HPDE6-E6E7 (cell line): ENCODE measurements around the gene CCM2.

ENCODE experiments used
- DNase-seq: peaks from one replicate; pipeline ENCODE4 v3.0.0; 2011; ENCODE audit warnings: missing footprints; ENCODE audit errors: extremely low spot score

CCM2 gene

DNA sequence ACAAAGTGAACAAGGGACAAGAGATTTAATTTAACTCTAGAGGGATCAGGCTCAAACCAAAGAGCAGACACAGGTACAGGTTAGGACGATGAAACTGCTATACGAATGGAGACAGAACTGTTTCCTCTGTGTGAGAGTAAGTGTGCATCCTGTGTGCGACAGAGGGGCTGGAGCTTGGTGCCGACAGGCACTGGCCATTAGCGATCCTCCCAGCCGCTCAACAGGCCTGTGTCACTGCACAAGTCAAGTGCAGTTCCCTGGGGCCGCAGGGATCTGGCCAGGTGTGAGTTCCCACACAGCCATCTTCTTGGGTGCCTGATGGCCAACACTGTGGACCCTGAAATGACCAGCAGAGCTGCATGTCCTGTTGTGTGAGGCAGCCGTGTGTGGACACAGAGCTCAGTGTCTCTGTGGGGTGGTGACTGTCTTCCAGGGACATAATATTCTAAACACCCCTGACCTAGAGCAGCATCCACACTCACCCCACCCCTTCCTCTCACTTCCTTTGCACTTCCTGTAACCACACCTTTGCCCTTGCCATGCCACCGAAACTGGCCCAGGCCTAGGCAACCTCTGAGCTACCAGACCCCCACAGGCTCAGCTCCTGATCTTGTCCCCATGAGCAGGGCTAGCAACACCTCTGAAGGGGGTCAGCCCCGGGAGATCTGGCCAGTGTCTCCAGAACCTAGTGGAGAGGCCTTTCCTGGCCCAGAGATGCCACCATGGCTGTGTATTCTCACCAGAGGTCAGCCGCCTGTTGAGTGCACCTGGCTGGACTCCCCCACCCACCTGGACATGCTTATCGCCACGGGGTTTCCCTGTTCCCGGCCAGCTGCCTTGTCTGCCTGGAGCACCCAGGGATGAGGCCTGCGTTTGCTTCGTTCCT lies 123.2 kb downstream of the CCM2 start:
- DNase-seq: no peak

GRCh38 chr7:45123913-45124710 lies 124.1 kb downstream of the CCM2 start:
- no peak for DNase-seq

GRCh38 chr7:45125193-45125904 lies 125.3 kb downstream of the CCM2 start:
- no peak for DNase-seq
